ENCODE results near the gene ARHGEF1. TPM values are rescaled to one million over a fixed set of nuclear protein-coding genes. Genes with fewer than 3 reads are reported as not detected.
"Not testable (repeated sequence)": the region's sequence is repeated elsewhere in the genome, so short reads cannot be mapped to it uniquely, and the experiment has no call there.

The ARHGEF1 gene
- total RNA-seq, 1 donor from 2014 or later, result 28.3 TPM

GRCh38 chr19:41937525-41938468, 54.8 kb downstream of the ARHGEF1 start:
- intact Hi-C loops (cut with micrococcal nuclease), result loop anchor here (10.0 kb wide), 1 partner anchor 73 kb away; the partner anchor contains the start of gene RPS19
- Histone ChIP-seq H3K27me3 (ENCODE audit: low read depth) (peaks cover 84% of the 10 kb centered on the region), H3K9me3 (replicated peaks) (no peaks in the 10 kb centered on the region), H3K27ac (replicated peaks) (no peak overlapping the region), H3K36me3 (no peaks in the 10 kb centered on the region), H3K4me1 (peaks cover 20% of the 10 kb centered on the region), H3K4me3 (no peak overlapping the region)
- no peak for DNase-seq
- TF ChIP-seq CTCF (IDR thresholded peaks at IDR 0.05; ENCODE audit: borderline replicate concordance), result no peak

- DNase-seq; H3K9me3 ChIP-seq (replicated peaks); H3K36me3 ChIP-seq; H3K4me3 ChIP-seq; H3K27ac ChIP-seq (replicated peaks): not testable (repeated sequence)
- Histone ChIP-seq H3K4me1 (peaks cover 16% of the 10 kb centered on the region), H3K27me3 (ENCODE audit: low read depth) (peaks cover 80% of the 10 kb centered on the region)
- intact Hi-C loops (cut with micrococcal nuclease), result loop anchor here (10.0 kb wide), 1 partner anchor 74 kb away; the partner anchor contains the start of gene RPS19
Measured at GRCh38 chr19:41939209-41939608, 56.2 kb downstream of the ARHGEF1 start.

- Histone ChIP-seq H3K9me3 (replicated peaks) (no peaks in the 10 kb centered on the region), H3K36me3 (no peaks in the 10 kb centered on the region), H3K27me3 (ENCODE audit: low read depth) (peaks cover 72% of the 10 kb centered on the region), H3K4me1 (peaks cover 16% of the 10 kb centered on the region), H3K4me3 (peak overlapping the region; percentile 67), H3K27ac (replicated peaks) (no peak overlapping the region)
- intact Hi-C loops (cut with micrococcal nuclease), result loop anchor here (10.0 kb wide), 1 partner anchor 75 kb away; the partner anchor contains the start of gene RPS19
- TF ChIP-seq CTCF (IDR thresholded peaks at IDR 0.05; ENCODE audit: borderline replicate concordance), result no peak
- no peak for DNase-seq
Measured at GRCh38 chr19:41939861-41940730, 57.1 kb downstream of the ARHGEF1 start.

- Histone ChIP-seq H3K9me3 (replicated peaks) (no peaks in the 10 kb centered on the region), H3K27me3 (ENCODE audit: low read depth) (peaks cover 64% of the 10 kb centered on the region), H3K36me3 (no peaks in the 10 kb centered on the region), H3K4me1 (peaks cover 16% of the 10 kb centered on the region), H3K27ac (replicated peaks) (no peak overlapping the region), H3K4me3 (peak overlapping the region; percentile 67)
- no peak for TF ChIP-seq CTCF (IDR thresholded peaks at IDR 0.05; ENCODE audit: borderline replicate concordance)
- intact Hi-C loops (cut with micrococcal nuclease), result no loop called here
- DNase-seq, result no peak
Measured at GRCh38 chr19:41940731-41941409, 57.9 kb downstream of the ARHGEF1 start.

- peaks cover 16% of the 10 kb centered on the region for H3K4me1 ChIP-seq
- H3K27me3 ChIP-seq (ENCODE audit: low read depth), result peaks cover 57% of the 10 kb centered on the region
- H3K27ac ChIP-seq (replicated peaks), result no peak overlapping the region
- H3K9me3 ChIP-seq (replicated peaks), result no peaks in the 10 kb centered on the region
- intact Hi-C loops (cut with micrococcal nuclease), result no loop called here
- no peak for TF ChIP-seq CTCF (IDR thresholded peaks at IDR 0.05; ENCODE audit: borderline replicate concordance)
- no peak overlapping the region for H3K4me3 ChIP-seq
- H3K36me3 ChIP-seq, result no peaks in the 10 kb centered on the region
- DNase-seq, result no peak
Measured at GRCh38 chr19:41941410-41942202, 58.6 kb downstream of the ARHGEF1 start.
